GM18519 (cell line): ENCODE data around the gene LINGO3.

Experiments used
- ATAC-seq: cut with Tn5 transposase; IDR thresholded peaks from one replicate; pipeline ENCODE4 v1.9.1; 2021; ENCODE audit warnings: mild to moderate bottlenecking, moderate library complexity; ENCODE audit not compliant: unreplicated experiment, low FRiP score

Gene LINGO3

GRCh38 chr19:2307518-2308012 lies 389 bp downstream of the LINGO3 start:
- no peak for ATAC-seq

DNA sequence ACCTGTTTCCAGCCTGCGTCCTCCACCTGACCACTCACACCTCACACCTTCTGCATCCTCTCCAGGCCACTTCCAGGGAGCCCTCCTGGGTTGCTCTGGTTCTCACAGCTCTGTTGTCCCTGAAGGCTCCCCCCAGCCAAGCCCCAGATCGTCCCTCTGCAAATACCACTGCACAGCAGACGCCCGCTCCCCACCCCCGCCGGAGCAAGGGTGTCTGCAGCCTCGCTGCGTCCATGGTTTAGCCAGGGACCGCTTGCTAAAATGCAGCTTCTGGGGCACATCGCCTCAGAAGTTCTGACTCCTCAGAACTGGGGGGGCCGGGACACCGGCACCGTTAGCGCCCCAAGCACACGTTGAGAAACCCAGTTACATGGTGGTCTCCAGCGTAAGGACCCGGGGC lies 983 bp downstream of the LINGO3 start:
- no peak for ATAC-seq

DNA sequence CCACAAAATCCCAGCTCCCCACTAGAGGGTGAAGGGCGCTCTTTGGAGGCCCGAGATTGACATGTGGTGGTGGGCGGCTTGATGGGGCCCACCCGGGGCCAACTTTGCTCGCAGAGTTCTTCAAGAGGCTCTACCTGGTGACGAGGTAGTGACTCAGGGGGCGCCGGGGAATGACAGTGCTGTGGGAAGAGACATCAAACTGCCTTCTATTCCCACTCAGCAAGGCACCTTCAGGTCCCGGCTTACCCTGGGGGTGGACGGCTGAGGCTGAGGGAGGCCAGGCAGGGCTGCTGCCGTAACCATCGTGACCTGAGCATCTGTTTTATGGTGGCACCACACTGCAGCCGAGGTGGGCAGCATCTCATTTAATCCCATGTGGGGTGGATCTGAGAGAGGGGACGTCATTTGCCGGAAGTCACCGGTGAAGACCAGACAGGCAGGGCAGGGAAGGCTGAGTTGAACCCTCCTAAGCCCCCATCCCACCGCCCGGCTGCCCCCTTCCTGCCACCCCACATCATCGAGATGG lies 1.6 kb downstream of the LINGO3 start:
- ATAC-seq, result no peak

GRCh38 chr19:2305452-2306280 lies 2.3 kb downstream of the LINGO3 start:
- no peak for ATAC-seq

DNA sequence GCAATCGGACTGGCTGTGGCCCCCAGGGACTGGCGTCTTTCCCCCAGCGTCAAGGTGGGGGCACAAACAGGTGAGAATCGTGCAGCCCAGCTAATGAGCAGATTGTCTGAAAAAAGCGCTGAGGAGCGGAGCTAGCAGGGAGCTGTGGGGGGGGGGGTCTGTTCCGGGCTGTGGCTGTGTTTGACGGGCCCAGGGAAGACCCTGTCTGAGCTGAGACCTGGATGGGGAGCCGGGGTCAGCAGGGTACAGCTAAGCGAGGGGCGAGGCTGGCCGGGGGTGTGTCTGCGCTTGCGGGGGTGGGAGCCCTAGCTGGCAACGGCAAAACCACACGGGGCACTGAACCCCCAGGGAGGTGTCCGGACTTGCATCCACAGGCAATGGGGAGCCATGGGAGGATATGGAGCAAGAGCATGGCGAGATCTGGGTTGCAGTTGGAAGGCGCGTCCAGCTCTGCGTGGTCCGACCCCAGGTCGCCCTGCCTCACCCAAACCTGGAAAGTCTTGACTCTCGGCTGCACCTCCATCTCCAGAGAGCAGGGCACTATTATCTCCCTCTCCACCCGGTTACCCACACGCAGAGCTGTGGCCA lies 4.6 kb downstream of the LINGO3 start:
- no peak for ATAC-seq

DNA sequence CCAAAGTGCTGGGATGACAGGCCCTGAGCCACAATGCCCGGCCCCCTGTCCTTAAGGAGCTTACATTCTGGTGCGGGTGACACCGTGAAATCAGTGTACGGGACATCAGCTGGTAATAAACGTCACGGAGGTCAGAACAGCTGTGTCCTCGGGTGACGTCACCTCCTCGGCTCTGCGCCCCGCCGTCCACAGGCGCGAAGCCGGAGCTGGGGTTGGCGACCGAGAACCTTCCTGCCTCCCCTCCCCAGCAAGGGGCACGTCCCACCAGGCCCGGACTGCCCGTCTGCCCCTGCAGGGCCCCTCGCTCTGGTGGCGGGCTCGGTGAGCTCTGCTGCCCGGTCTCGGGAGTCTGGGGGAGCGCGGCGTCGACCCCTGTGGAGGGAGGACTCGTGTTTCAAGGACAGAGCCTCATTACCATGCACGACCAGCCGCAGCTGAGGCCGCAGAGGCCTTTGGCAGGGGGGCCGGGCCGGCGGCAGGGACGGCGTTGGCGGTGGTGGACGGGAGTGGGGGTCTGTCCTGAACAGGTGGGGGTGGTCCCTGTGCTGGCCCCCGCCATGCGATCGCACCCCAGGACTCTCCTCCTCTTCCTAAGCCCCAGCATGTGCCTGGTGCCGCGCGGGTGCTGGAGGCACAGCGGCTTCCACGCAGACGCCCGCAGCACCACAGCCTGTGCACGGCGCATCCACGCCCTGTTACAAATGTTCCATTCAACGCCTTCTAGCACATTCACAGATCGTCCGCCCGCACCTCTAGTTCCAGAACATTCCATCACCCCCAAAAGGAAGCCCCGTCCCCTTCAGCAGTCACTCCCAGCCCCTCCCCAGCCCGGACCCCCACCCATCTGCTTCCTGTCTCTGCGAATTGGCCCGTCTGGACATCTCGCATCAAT lies 5.4 kb downstream of the LINGO3 start:
- ATAC-seq, result no peak

- no peak for ATAC-seq
These were observed 7.4 kb downstream of the LINGO3 start for GRCh38 chr19:2300533-2300932.

GRCh38 chr19:2296141-2296540 lies 11.8 kb downstream of the LINGO3 start:
- no peak for ATAC-seq

- no peak for ATAC-seq
These were observed 13.1 kb downstream of the LINGO3 start for GRCh38 chr19:2294687-2295335.

GRCh38 chr19:2291185-2291751 lies 16.7 kb downstream of the LINGO3 start:
- ATAC-seq, result no peak

- ATAC-seq, result no peak
These were observed 17.3 kb downstream of the LINGO3 start for GRCh38 chr19:2290441-2291184.

DNA sequence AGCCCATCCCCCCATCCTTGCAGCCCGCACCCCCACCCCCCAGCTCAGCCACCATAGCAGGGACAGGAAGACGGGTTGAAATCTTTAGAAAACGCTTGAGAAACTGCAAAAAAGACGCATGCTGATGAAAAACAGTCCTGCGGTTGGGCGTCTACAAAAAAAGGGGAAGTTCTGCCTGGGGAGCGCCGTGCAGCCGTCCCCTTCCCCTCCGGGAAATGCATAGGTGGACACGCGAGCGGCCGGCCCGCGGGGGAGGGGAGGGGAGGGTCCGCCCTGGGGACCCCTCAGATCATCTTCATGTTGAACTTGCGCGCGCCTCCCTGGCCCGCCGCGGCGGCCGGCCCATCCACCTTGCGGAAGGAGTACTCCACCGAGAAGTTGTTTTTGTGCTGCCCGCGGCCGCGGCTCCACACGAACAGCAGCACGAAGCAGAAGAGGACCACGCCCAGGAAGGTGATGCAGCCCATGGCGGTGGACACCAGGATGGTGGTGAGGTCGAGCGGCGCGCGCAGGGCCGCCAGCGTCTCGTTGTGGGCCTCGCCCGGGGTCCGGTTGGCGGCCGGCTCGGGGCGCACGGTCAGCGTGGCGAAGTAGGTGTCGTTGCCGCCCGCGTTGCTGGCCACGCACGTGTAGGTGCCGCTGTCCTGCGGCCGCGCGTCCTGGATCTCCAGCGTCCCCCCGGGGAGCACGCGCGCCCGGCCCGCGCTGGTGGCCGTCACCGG lies 18.1 kb downstream of the LINGO3 start:
- no peak for ATAC-seq

DNA sequence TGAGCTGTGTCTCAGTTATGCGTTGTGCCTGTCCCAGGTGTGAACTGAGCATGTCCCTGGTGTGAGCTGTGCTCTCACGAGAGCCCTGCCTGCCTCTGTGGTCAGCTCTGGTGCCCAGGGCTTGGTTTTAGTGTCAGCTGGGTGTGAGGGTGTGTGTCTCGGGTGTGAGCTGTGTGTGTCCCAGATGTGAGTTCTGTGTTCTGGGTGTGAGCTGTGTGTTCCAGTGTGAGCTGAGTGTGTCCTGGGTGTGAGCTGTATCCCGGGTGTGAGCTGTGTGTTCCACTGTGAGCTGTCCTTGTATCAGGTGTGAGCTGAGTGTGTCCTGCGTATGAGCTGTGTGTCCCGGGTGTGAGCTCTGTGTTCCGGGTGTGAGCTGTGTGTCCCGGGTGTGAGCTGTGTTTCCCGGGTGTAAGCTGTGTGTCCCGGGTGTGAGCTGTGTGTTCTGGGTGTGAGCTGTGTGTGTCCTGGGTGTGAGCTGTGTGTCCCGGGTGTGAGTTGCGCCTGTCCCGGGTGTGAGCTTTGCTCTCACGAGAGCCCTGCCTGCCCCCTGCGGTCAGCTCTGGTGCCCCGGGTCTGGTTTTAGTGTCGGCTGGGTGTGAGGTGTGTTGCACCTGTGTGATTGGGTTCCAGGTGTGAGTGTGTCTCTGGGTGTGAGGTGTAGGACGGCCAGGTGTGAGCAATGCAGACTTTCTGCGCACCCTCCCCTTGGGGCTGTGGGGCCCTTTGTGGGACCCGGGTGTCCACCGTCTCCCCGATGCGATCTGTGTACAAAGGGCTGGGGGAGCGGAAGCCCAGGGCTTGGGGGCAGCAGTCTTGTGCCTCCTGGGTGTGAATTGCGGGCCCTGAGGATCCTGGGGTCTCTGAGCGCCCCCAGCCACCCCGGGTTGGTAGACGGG lies 18.9 kb downstream of the LINGO3 start:
- no peak for ATAC-seq

DNA sequence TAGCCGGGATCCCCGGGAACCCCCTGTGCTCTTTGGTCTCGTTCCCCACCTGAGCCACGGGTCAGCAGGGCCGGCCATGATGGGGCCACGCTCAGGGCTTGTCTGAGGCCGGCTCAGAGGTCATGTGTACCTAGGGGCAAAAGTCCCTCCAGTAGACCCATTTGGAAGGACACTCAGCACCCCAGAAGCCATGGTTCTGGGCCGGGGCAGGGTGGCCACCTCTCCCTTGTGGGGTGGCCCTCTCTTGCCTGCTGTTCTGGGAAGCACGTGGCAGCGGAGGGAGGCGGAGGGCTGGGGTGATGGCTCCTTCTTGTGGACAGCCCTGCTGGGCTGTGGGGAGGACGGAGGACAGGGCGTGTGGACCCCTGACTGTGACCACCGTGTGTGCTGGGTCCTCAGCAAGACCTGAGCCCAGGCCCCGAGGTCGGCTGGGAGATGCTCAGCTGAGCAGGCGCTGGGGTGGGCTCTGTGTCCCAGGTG lies 19.6 kb downstream of the LINGO3 start:
- ATAC-seq, result no peak

GRCh38 chr19:2287585-2288337 lies 20.2 kb downstream of the LINGO3 start:
- ATAC-seq, result no peak

- no peak for ATAC-seq
These were observed 21.4 kb downstream of the LINGO3 start for GRCh38 chr19:2286402-2287140.
